ENCODE results near the gene RNF167. TPM values are rescaled to one million over a fixed set of nuclear protein-coding genes. Genes with fewer than 3 reads are reported as not detected.

The RNF167 gene
- total RNA-seq, 1 donor from 2014 or later, result 97.5 TPM

DNA sequence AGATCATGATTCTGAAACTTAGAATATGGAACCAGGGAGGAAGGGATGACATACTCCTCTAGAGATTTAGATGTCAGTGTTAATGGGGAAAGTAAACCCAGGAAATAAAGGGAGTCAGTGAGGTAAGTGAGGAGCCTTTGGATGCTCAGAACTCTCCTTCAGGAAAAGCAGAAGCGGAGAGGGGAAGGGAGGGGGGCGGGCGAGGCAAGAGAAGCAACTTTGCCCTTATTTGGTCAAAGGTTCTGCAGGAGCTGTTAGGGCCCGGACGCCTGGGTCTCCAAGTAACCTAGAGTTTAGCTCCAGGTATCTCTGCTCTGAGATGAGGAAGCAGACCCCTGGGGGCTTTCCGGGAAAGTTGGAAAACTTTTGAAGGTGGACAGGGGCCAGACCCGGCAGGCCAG, 6.9 kb downstream of the RNF167 start:
- Histone ChIP-seq H3K9me3 (no peaks in the 10 kb centered on the region), H3K4me1 (peaks cover 54% of the 10 kb centered on the region), H3K4me3 (peak overlapping the region; percentile 99), H3K36me3 (peaks cover 48% of the 10 kb centered on the region), H3K27me3 (ENCODE audit: low read depth) (no peaks in the 10 kb centered on the region), H3K27ac (peak overlapping the region; percentile 98)
- ATAC-seq (no peak), DNase-seq (no peak)
- intact Hi-C loops (cut with DNase I), result no loop called here
- TF ChIP-seq, protein P1, sequence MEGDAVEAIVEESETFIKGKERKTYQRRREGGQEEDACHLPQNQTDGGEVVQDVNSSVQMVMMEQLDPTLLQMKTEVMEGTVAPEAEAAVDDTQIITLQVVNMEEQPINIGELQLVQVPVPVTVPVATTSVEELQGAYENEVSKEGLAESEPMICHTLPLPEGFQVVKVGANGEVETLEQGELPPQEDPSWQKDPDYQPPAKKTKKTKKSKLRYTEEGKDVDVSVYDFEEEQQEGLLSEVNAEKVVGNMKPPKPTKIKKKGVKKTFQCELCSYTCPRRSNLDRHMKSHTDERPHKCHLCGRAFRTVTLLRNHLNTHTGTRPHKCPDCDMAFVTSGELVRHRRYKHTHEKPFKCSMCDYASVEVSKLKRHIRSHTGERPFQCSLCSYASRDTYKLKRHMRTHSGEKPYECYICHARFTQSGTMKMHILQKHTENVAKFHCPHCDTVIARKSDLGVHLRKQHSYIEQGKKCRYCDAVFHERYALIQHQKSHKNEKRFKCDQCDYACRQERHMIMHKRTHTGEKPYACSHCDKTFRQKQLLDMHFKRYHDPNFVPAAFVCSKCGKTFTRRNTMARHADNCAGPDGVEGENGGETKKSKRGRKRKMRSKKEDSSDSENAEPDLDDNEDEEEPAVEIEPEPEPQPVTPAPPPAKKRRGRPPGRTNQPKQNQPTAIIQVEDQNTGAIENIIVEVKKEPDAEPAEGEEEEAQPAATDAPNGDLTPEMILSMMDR (IDR thresholded peaks at IDR 0.05), result no peak

DNA sequence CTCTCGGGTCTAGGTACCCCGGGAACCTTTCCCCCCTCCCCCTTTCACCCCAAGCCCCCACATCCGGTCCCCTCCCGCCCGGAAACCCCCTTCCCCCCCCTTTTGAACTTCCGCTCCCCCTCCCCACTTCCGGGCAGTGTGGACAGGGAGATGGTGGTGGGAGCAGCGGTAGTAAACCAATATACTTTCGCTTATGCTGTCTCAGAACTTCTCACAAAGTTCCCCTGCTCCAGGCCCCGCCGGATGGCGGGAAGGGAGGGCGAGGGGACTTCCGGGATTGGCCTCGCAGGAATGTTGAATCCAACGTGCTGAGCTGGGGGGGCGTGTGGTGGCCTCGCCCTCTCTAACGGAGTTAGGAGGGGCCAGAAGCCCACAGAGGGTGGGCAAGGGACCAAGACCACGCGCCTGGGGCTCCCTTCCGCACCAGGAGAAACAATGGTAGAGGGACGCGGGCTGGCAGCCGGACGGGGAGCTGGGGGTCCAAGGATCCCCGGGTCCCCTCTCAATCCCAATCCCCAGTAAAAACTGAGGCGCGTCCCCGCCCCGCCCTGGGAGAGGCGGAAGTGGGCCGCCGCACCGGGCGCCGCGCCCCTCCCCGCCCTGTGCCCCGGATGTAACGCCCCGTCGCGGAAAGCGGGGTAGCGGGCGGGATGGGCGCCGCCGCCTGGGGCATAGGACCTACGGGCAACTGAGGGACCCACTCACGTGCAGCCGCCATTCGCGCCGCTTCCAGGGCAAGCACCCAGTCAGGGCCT, 7.5 kb downstream of the RNF167 start:
- TF ChIP-seq, protein P1 (IDR thresholded peaks at IDR 0.05), result no peak
- intact Hi-C loops (cut with DNase I), result no loop called here
- H3K9me3 ChIP-seq, result no peaks in the 10 kb centered on the region
- no peaks in the 10 kb centered on the region for H3K27me3 ChIP-seq (ENCODE audit: low read depth)
- ATAC-seq (peak; percentile 61 to 70), DNase-seq (peak; percentile 78)
- peaks cover 42% of the 10 kb centered on the region for H3K36me3 ChIP-seq
- H3K27ac ChIP-seq, result peak overlapping the region; percentile 98
- H3K4me1 ChIP-seq, result peaks cover 54% of the 10 kb centered on the region
- peak overlapping the region; percentile 99 for H3K4me3 ChIP-seq

DNA sequence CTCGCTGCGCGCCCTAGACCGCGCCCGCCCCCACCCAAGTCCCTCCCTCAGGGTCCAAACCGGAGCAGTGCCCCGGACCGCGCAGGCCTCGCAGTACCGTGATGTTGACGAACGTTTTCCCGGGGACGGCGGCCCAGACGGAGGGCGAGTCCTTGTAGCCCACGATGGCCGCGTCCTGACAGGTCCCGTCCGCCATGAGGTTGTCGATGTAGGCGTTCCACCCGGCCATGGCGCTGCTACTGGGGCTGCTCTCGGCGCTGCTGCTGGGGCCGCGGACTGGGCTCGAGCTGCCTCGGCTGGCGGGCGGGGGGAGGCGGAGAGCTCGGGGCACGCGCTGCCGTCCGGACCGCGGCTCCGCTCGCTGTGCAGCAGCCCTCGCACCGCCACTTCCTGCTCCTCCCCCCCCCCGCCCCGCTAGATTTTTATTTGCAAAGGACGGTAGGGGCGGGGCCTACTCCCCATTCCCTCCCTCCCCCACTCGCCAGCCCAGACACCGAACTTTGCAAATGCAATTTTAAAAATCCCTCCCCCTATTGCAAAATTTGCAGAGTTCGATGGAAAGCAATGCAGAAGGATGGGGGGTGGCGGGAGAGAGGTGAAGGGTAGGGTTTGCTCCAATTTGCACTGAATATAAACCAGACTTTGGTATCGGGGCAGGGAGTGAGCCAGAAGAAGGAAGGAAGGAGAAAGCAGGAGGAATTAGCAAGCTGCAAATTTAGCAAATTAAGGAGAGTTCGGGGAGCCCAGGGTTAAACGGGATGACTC, 8.3 kb downstream of the RNF167 start, which contains the start of gene PFN1:
PFN1 (minus strand) TSS at position 365 of the 765 bp plus-strand sequence; CDS start at position 229, 136 bp downstream.
- intact Hi-C loops (cut with DNase I), result no loop called here
- DNase-seq (peak; percentile 94), ATAC-seq (peak; percentile 82 to 88)
- peaks cover 48% of the 10 kb centered on the region for H3K4me1 ChIP-seq
- no peaks in the 10 kb centered on the region for H3K9me3 ChIP-seq
- H3K27me3 ChIP-seq (ENCODE audit: low read depth), result no peaks in the 10 kb centered on the region
- H3K4me3 ChIP-seq, result peak within 1 kb of the TSS; percentile 99
- peaks cover 35% of the 10 kb centered on the region for H3K36me3 ChIP-seq
- H3K27ac ChIP-seq, result peak within 1 kb of the TSS; percentile 98
- TF ChIP-seq, protein P1 (IDR thresholded peaks at IDR 0.05), result no peak

DNA sequence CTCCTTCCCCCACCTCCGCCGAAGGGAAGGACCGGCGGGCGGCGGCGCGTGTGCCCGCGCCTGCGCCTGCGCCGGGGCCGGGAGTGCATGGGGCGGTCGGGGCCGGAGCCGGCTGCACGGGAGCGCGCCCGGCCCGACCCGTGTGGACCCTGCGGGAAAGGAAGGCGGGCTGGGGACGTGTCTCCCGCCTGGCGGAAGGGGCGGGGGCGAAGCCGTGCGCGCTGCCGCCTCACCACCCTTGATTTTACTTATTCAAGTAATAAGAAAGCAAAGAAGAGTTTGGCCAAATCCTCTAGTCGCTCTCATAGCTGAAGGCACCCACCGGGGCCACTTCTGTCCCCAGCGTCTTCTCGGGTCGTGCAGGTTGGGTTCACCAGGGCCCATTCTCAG, 8.9 kb downstream of the RNF167 start:
- intact Hi-C loops (cut with DNase I), result no loop called here
- Histone ChIP-seq H3K27me3 (ENCODE audit: low read depth) (no peaks in the 10 kb centered on the region), H3K4me1 (peaks cover 47% of the 10 kb centered on the region), H3K36me3 (peaks cover 29% of the 10 kb centered on the region), H3K9me3 (no peaks in the 10 kb centered on the region), H3K4me3 (peak overlapping the region; percentile 99), H3K27ac (peak overlapping the region; percentile 98)
- ATAC-seq (peak; percentile 81 to 88), DNase-seq (peak; percentile 90)
- TF ChIP-seq, protein P1 (IDR thresholded peaks at IDR 0.05), result no peak

DNA sequence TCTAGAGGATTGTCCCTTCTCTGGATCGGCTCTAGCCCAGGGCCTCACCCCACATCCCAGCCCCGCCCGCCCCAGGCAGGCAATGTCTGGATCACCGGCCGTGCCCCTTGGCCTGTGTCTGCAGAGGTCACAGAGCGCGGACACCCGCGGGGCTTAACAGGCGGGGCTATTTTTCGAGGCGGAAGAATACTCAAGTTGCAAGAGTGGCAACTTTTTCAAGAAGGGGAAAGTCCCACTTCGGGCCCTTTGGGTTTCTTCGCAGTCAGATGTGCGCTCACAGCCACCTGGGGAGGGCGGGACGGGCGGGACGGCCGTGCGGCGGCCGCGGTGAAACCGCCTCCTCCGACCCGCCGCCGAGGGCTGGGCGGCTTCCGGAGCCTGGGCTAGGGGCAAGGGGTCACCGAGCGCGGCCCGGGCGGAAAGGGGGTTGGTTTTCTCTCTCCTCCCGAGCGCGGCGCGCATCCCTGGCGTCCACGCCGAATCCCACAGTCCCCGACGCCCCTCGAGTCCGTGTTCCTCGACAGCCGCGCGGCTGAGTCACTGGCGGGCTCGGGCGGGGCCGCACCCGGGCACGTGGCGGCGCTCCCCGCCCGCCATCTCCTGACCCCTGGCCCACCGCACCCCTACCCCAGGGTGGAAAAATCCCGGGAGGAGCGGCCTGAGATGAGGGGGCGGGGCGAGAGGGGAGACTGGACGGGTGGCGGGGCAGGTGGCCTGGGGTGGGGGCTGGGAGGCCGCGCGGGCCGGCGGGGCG, 9.4 kb downstream of the RNF167 start:
- Histone ChIP-seq H3K4me3 (peak overlapping the region; percentile 99), H3K36me3 (peaks cover 23% of the 10 kb centered on the region), H3K27ac (peak overlapping the region; percentile 98), H3K27me3 (ENCODE audit: low read depth) (no peaks in the 10 kb centered on the region), H3K9me3 (no peaks in the 10 kb centered on the region), H3K4me1 (peaks cover 42% of the 10 kb centered on the region)
- TF ChIP-seq, protein P1 (IDR thresholded peaks at IDR 0.05), result no peak
- intact Hi-C loops (cut with DNase I), result no loop called here
- ATAC-seq (peak; percentile 59 to 63), DNase-seq (peak; percentile 87)
